HG02884 (cell line): ENCODE measurements around the gene ZNF474.
"Not testable (repeated sequence)": the region's sequence is repeated elsewhere in the genome, so short reads cannot be mapped to it uniquely, and the experiment has no call there.

Experiments used
- ATAC-seq: cut with Tn5 transposase; IDR thresholded peaks from one replicate; pipeline ENCODE4 v1.9.1; 2021; ENCODE audit warnings: mild to moderate bottlenecking, moderate library complexity; ENCODE audit not compliant: unreplicated experiment

ZNF474 gene

GRCh38 chr5:122129306-122129705, at the start of gene ZNF474:
ZNF474 (plus strand) TSS chr5:122129546; CDS start chr5:122151991, 22,445 bp downstream.
- ATAC-seq: no peak

GRCh38 chr5:122081541-122081940, 47.8 kb upstream of the ZNF474 start:
- no peak for ATAC-seq

GRCh38 chr5:122083535-122083934, 45.8 kb upstream of the ZNF474 start:
- no peak for ATAC-seq

GRCh38 chr5:122085041-122085440, 44.3 kb upstream of the ZNF474 start:
- no peak for ATAC-seq

- no peak for ATAC-seq
Observed at GRCh38 chr5:122089096-122090013, 40.0 kb upstream of the ZNF474 start.

GRCh38 chr5:122091936-122092600, 37.3 kb upstream of the ZNF474 start:
- ATAC-seq: no peak

GRCh38 chr5:122093415-122094180, 35.7 kb upstream of the ZNF474 start:
- ATAC-seq: no peak

- ATAC-seq: not testable (repeated sequence)
Observed at GRCh38 chr5:122094251-122094650, 35.1 kb upstream of the ZNF474 start.

- ATAC-seq: no peak
Observed at GRCh38 chr5:122095158-122095557, 34.2 kb upstream of the ZNF474 start.

- no peak for ATAC-seq
Observed at GRCh38 chr5:122097391-122097790, 32.0 kb upstream of the ZNF474 start.

GRCh38 chr5:122099060-122099790, 30.1 kb upstream of the ZNF474 start:
- ATAC-seq: no peak

- peak; percentile 67 for ATAC-seq
Observed at GRCh38 chr5:122101636-122102285, 27.6 kb upstream of the ZNF474 start.

GRCh38 chr5:122102825-122103224, 26.5 kb upstream of the ZNF474 start:
- no peak for ATAC-seq

- ATAC-seq: no peak
Observed at GRCh38 chr5:122105909-122106308, 23.4 kb upstream of the ZNF474 start.

GRCh38 chr5:122107016-122107415, 22.3 kb upstream of the ZNF474 start:
- ATAC-seq: no peak

GRCh38 chr5:122110987-122111386, 18.4 kb upstream of the ZNF474 start:
- no peak for ATAC-seq

GRCh38 chr5:122111460-122111859, 17.9 kb upstream of the ZNF474 start:
- no peak for ATAC-seq

GRCh38 chr5:122112063-122112462, 17.3 kb upstream of the ZNF474 start:
- no peak for ATAC-seq

- ATAC-seq: no peak
Observed at GRCh38 chr5:122112733-122113558, 16.4 kb upstream of the ZNF474 start.
